Gastroesophageal sphincter (tissue), 4 donors: ENCODE measurements around the gene CACNA2D3. TPM values are rescaled to one million over a fixed set of nuclear protein-coding genes. Genes with fewer than 3 reads are reported as not detected.

Experiments used
- ATAC-seq: fragments of 150-250 bp; one replicate; pipeline ENCODE4 v1.9.1; 2016; ENCODE audit warnings: mild to moderate bottlenecking, moderate library complexity
- H3K27ac ChIP-seq, 4 donors: fragments of 200-600 bp; sonication (generic) in 3 of 4; 1 replicate in 3 of 4; 2 replicates in 1 of 4; pipeline ENCODE4 v1.5.1; 2016 to 2019
- H3K27me3 ChIP-seq: fragments of 200-600 bp; sonication (generic); one replicate; pipeline ENCODE4 v1.5.1; 2019
- H3K36me3 ChIP-seq, 2 donors: fragments of 200-600 bp; sonication (generic); one replicate each; pipeline ENCODE4 v1.5.1; 2019; ENCODE audit warnings: control low read depth in 1 of 2
- H3K4me1 ChIP-seq, 3 donors: fragments of 200-600 bp; sonication (generic); 1 replicate in 2 of 3; 2 replicates in 1 of 3; pipeline ENCODE4 v1.5.1; 2016 to 2019; ENCODE audit warnings: control low read depth in 2 of 3
- H3K4me3 ChIP-seq, 2 donors: fragments of 200-600 bp; sonication (generic); one replicate each; pipeline ENCODE4 v1.5.1; 2019; ENCODE audit warnings: mild to moderate bottlenecking in 1 of 2, moderate library complexity in 1 of 2
- H3K9me3 ChIP-seq, 3 donors: fragments of 200-600 bp; sonication (generic); one replicate each; pipeline ENCODE4 v1.5.1; 2017 to 2019; ENCODE audit warnings: control low read depth in 2 of 3
- EP300 ChIP-seq: sonication (generic); formaldehyde crosslinking; IDR thresholded peaks from one replicate; pipeline ENCODE4 v1.6.1; 2017; ENCODE audit warnings: antibody characterized with exemption, mild to moderate bottlenecking
- POLR2A ChIP-seq, 2 donors: fragments of 450-650 bp; IDR thresholded peaks; one replicate each; pipeline ENCODE4 v1.6.1; 2017; ENCODE audit warnings: antibody characterized with exemption in 2 of 2, mild to moderate bottlenecking in 2 of 2, moderate library complexity in 1 of 2
- POLR2AphosphoS5 ChIP-seq: sonication (generic); formaldehyde crosslinking; IDR thresholded peaks from one replicate; pipeline ENCODE4 v1.6.1; 2017; ENCODE audit warnings: antibody characterized with exemption
- WGBS, 2 donors: methylation state at CpG; one replicate each; pipeline ENCODE4 v1.1.5; 2018; ENCODE audit warnings: low coverage in 1 of 2; 5-methylcytosine and 5-hydroxymethylcytosine counted together
- total RNA-seq, 4 donors: library from RNA; depleted of rRNA; stranded (reverse); fragments of >200 nt; gene quantifications; one replicate each; pipeline ENCODE4 v1.1.0, GENCODE V29; 2016
- TF ChIP-seq, protein P1 (sequence below), 4 experiments: fragments of 200-600 bp in 2 of 4; fragments of 450-650 bp in 2 of 4; sonication (generic) in 1 of 4; IDR thresholded peaks; one replicate each; pipeline ENCODE4 v1.5.1; 2017 to 2019; ENCODE audit warnings: antibody characterized with exemption in 4 of 4, mild to moderate bottlenecking in 2 of 4, moderate library complexity in 2 of 4

Gene CACNA2D3
- total RNA-seq, 4 donors from 2014 or later = 0.94 to 6.5 (median 3.5) TPM

DNA sequence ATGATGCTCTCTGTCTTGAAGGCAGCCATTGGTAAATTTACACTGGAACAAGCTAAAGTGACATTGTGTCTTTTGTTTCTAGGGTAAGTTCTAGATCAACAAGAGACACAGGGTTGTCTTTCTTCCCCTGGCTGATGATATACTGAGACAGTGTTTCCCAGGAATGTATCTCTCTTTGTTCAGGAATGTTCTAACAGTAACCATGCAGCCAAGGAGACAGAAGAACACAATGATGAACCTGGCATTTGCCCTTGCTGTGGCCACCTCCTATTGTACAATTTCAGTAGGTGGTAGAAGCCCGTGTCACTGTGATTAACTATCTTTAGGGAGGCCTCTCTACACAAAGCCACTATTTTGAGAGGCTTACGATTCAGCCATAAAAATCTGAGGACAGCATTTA, 674.8 kb downstream of the CACNA2D3 start:
- no peak overlapping the region for H3K4me3 ChIP-seq
- H3K4me1 ChIP-seq = no peaks in the 10 kb centered on the region
- no peaks in the 10 kb centered on the region for H3K9me3 ChIP-seq
- ATAC-seq = no peak
- no peaks in the 10 kb centered on the region for H3K27me3 ChIP-seq
- H3K27ac ChIP-seq = no peak overlapping the region
- TF ChIP-seq POLR2AphosphoS5 = no peak
- no peak for TF ChIP-seq POLR2A (IDR thresholded peaks at IDR 0.05)
- no peaks in the 10 kb centered on the region for H3K36me3 ChIP-seq
- WGBS, 2 donors = 82 to 88% methylated on average over 2 of the region's 2 CpGs

DNA sequence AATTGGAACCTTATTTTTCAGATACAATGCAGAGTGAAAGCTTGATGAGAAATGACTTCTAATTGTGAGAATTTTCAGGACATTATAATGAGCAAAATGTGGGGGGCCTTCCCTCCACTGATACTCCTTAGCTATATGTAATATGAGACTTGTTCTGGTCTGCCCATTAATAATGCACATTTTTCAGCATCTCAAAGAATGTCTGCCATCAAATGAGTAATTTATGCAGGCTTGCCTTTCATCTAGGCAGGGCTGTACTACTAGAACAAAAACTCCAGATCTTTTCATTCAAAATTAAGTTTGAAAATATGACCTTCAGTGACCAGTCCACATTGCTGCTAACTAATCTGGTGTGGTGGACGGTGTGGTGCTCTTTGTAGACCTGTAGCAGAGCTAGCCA, 678.1 kb downstream of the CACNA2D3 start:
- Histone ChIP-seq H3K9me3 (no peaks in the 10 kb centered on the region), H3K27ac (no peak overlapping the region), H3K4me3 (no peak overlapping the region), H3K36me3 (no peaks in the 10 kb centered on the region), H3K4me1 (no peaks in the 10 kb centered on the region), H3K27me3 (no peaks in the 10 kb centered on the region)
- TF ChIP-seq POLR2A (IDR thresholded peaks at IDR 0.05) (no peak), EP300 (no peak), POLR2AphosphoS5 (no peak)
- TF ChIP-seq, protein P1, sequence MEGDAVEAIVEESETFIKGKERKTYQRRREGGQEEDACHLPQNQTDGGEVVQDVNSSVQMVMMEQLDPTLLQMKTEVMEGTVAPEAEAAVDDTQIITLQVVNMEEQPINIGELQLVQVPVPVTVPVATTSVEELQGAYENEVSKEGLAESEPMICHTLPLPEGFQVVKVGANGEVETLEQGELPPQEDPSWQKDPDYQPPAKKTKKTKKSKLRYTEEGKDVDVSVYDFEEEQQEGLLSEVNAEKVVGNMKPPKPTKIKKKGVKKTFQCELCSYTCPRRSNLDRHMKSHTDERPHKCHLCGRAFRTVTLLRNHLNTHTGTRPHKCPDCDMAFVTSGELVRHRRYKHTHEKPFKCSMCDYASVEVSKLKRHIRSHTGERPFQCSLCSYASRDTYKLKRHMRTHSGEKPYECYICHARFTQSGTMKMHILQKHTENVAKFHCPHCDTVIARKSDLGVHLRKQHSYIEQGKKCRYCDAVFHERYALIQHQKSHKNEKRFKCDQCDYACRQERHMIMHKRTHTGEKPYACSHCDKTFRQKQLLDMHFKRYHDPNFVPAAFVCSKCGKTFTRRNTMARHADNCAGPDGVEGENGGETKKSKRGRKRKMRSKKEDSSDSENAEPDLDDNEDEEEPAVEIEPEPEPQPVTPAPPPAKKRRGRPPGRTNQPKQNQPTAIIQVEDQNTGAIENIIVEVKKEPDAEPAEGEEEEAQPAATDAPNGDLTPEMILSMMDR (IDR thresholded peaks at IDR 0.05) = no peak
- WGBS, 2 donors = 67 to 83% methylated on average over 1 of the region's 1 CpG
- no peak for ATAC-seq

DNA sequence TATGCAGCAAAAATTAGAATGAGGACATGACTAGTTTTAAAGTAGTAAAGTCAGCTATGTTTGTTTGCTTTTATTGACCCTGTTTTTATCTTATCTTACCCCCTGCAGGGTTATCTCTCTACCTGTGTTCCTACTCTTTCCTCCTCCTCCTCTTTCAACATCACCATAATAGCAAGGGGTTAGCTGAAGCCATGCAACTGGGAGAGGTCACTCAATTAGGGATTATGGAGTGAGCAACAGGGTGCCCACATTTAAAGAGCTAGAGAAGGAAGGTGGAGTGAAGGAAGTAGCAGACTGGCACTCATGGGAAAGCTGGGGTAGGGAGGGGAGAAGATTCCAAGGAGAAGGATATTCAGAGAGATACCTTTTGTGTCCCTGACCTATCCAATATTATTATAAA, 679.6 kb downstream of the CACNA2D3 start:
- TF ChIP-seq POLR2AphosphoS5 (no peak), POLR2A (IDR thresholded peaks at IDR 0.05) (no peak), EP300 (no peak)
- TF ChIP-seq, protein P1 (IDR thresholded peaks at IDR 0.05) = no peak
- Histone ChIP-seq H3K36me3 (no peaks in the 10 kb centered on the region), H3K27me3 (no peaks in the 10 kb centered on the region), H3K27ac (no peak overlapping the region), H3K4me3 (no peak overlapping the region), H3K4me1 (no peaks in the 10 kb centered on the region), H3K9me3 (peaks cover 0 to 4% (median 0%) of the 10 kb centered on the region in 3 donors)
- ATAC-seq = no peak

DNA sequence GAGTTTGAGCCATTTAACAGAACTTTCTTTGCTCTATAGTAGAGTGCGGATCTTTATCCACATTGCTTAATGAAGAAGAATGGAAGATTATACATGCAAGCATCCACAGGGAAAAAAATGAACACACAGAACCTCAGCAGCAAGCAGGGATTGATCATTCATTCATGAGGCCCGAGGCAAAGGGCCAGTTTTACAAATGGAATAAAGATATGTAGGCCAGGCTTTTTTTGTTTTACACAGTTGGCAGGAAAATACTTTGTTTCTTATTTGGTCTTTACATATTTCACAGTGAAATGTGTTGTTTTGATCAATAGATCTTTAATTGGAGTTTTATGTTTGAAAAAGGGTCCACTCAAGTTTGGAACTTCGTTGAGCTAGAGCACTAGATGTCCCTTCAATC, 688.0 kb downstream of the CACNA2D3 start:
- 59 to 67% methylated on average over 3 of the region's 3 CpGs for WGBS, 2 donors
- Histone ChIP-seq H3K27me3 (no peaks in the 10 kb centered on the region), H3K9me3 (peaks cover 0 to 4% (median 0%) of the 10 kb centered on the region in 3 donors), H3K4me3 (no peak overlapping the region), H3K36me3 (no peaks in the 10 kb centered on the region), H3K4me1 (no peaks in the 10 kb centered on the region), H3K27ac (no peak overlapping the region)
- ATAC-seq = no peak
- TF ChIP-seq, protein P1 (IDR thresholded peaks at IDR 0.05) = no peak
- no peak for TF ChIP-seq POLR2A (IDR thresholded peaks at IDR 0.05)
- TF ChIP-seq POLR2AphosphoS5 = no peak
- TF ChIP-seq EP300 = no peak

DNA sequence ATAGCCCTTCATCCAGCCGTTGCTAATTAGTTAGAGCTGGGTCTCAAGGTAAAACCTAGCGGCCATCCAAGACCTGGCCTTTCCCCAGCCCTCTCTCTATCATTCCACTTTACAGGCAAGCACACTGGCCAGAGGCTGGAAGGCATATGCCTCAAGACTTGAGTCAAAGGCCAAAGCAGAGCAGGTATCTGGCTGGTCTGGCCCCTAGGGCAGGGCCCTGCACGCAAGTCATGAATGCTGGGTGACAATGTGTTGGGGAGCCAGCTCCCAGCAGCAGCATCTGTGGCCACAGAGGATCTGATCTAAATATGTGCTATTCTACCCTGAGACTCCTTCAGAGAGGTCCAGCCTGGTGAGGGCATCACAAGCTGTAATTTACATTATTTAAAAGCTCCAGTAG, 691.9 kb downstream of the CACNA2D3 start:
- H3K4me1 ChIP-seq = no peaks in the 10 kb centered on the region
- H3K36me3 ChIP-seq = no peaks in the 10 kb centered on the region
- no peak overlapping the region for H3K27ac ChIP-seq
- no CpG with 5 or more reads among the region's 3 CpGs for WGBS, 2 donors
- TF ChIP-seq POLR2AphosphoS5 = no peak
- TF ChIP-seq, protein P1 (IDR thresholded peaks at IDR 0.05) = no peak
- H3K9me3 ChIP-seq = no peaks in the 10 kb centered on the region
- no peaks in the 10 kb centered on the region for H3K27me3 ChIP-seq
- no peak overlapping the region for H3K4me3 ChIP-seq
- no peak for ATAC-seq
